Measurements from ENCODE around the gene RAB30. TPM values are rescaled to one million over a fixed set of nuclear protein-coding genes. Genes with fewer than 3 reads are reported as not detected.

The RAB30 gene
- total RNA-seq, 4 donors from 2014 or later, result 18.7 to 36.6 (median 27.5) TPM

DNA sequence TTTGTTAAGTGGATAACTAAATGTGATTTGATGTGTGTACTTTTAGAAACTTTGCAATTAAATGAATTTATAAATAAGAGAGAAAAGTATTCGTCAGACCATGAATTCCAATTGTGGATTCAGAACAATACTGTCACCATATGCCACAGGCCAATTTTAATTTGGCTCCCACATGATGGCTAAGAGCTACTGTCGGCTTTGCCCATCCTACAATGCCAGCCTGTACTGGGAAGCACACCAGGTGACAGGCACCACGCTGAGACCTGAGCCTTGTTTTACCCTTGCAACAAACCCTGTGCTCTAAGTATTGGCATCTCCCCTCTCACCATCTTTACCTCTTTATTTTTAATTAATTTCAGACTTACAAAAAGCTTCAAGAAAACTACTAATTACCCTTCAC lies 14.0 kb downstream of the RAB30 start:
- WGBS, 2 donors (ENCODE audit: low coverage in 1 of 2), result 92 to 100% methylated on average over 1 to 3 of the region's 3 CpGs
- TF ChIP-seq POLR2AphosphoS5 (IDR thresholded peaks at IDR 0.05) (no peak), POLR2A (IDR thresholded peaks at IDR 0.05) (no peak), CTCF (IDR thresholded peaks at IDR 0.05) (no peak), EP300 (IDR thresholded peaks at IDR 0.05) (no peak)
- Histone ChIP-seq H3K4me3 (no peak overlapping the region), H3K4me1 (peaks cover 3 to 35% (median 5%) of the 10 kb centered on the region in 3 donors), H3K36me3 (no peaks in the 10 kb centered on the region), H3K27ac (no peak overlapping the region), H3K9me3 (no peaks in the 10 kb centered on the region), H3K27me3 (no peaks in the 10 kb centered on the region)
- no peak for ATAC-seq

GRCh38 chr11:83056611-83057010 lies 15.1 kb downstream of the RAB30 start:
- WGBS, 2 donors (ENCODE audit: low coverage in 1 of 2), result 52 to 54% methylated on average over 1 of the region's 1 CpG

DNA sequence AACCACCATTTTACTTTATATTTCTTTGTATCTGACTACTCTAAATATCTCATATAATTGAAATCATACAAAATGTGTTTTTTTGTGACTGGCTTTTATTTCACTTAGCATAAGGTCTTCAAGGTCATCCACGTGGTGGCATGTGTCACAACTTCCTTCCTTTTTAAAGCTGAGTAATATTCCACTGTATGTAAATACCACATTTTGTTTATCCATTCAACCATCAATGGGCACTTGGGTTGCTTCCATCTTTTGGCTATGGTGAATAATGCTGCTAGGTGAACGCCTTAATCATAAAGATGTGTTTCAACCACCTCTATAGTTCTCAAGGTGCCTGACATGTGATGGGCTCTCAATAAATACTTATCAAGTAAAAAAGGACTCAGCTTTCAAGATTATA lies 15.5 kb downstream of the RAB30 start:
- H3K27ac ChIP-seq, result no peak overlapping the region
- H3K9me3 ChIP-seq, result no peaks in the 10 kb centered on the region
- TF ChIP-seq CTCF (IDR thresholded peaks at IDR 0.05) (no peak), EP300 (IDR thresholded peaks at IDR 0.05) (no peak), POLR2A (IDR thresholded peaks at IDR 0.05) (no peak), POLR2AphosphoS5 (IDR thresholded peaks at IDR 0.05) (no peak)
- no peaks in the 10 kb centered on the region for H3K36me3 ChIP-seq
- no peak for ATAC-seq
- peaks cover 11 to 46% (median 11%) of the 10 kb centered on the region in 3 donors for H3K4me1 ChIP-seq
- no peak overlapping the region for H3K4me3 ChIP-seq
- 73 to 83% methylated on average over 2 of the region's 2 CpGs for WGBS, 2 donors (ENCODE audit: low coverage in 1 of 2)
- H3K27me3 ChIP-seq, result no peaks in the 10 kb centered on the region

More at GRCh38 chr11:83056611-83057010, 15.1 kb downstream of the RAB30 start:
- no peaks in the 10 kb centered on the region for H3K36me3 ChIP-seq
- H3K9me3 ChIP-seq, result no peaks in the 10 kb centered on the region
- H3K4me3 ChIP-seq, result no peak overlapping the region
- no peak for ATAC-seq
- H3K27me3 ChIP-seq, result no peaks in the 10 kb centered on the region
- no peak for TF ChIP-seq CTCF (IDR thresholded peaks at IDR 0.05)
- TF ChIP-seq EP300 (IDR thresholded peaks at IDR 0.05), result no peak
- TF ChIP-seq POLR2AphosphoS5 (IDR thresholded peaks at IDR 0.05), result no peak
- TF ChIP-seq POLR2A (IDR thresholded peaks at IDR 0.05), result no peak
- no peak overlapping the region for H3K27ac ChIP-seq
- peaks cover 11 to 42% (median 11%) of the 10 kb centered on the region in 3 donors for H3K4me1 ChIP-seq

DNA sequence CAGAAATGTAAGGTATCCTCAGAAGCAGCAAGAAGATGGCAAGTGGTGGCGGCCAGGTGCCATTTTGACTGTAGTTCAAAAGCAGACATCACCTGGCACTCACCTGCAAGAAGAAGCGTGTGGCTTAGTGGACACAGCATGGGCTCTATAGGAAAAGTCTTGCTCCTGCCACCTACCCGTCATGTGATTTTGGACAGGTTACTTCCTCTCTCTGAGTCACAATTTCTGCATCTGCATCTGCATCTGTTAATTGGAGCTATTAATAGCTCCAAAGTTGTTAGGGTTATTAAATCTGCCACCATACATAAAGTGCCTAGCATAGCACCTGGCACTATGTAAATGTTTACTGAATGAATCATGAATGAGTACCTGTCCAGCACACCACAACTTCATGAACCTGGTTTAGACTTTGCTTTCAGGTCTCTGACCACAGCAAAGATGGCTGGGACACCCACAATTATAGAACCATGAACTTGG lies 16.8 kb downstream of the RAB30 start:
- no peaks in the 10 kb centered on the region for H3K27me3 ChIP-seq
- H3K4me1 ChIP-seq, result peaks cover 11 to 46% (median 11%) of the 10 kb centered on the region in 3 donors
- H3K9me3 ChIP-seq, result no peaks in the 10 kb centered on the region
- H3K27ac ChIP-seq, result no peak overlapping the region
- H3K4me3 ChIP-seq, result no peak overlapping the region
- TF ChIP-seq CTCF (IDR thresholded peaks at IDR 0.05), result no peak
- no peak for TF ChIP-seq POLR2A (IDR thresholded peaks at IDR 0.05)
- no peak for TF ChIP-seq POLR2AphosphoS5 (IDR thresholded peaks at IDR 0.05)
- no peak for TF ChIP-seq EP300 (IDR thresholded peaks at IDR 0.05)
- no peaks in the 10 kb centered on the region for H3K36me3 ChIP-seq
- no peak for ATAC-seq
- WGBS, 2 donors (ENCODE audit: low coverage in 1 of 2), result 96 to 100% methylated on average over 1 to 3 of the region's 3 CpGs

GRCh38 chr11:83054001-83054400 lies 17.7 kb downstream of the RAB30 start:
- Histone ChIP-seq H3K27ac (no peak overlapping the region), H3K36me3 (no peaks in the 10 kb centered on the region), H3K4me3 (no peak overlapping the region), H3K27me3 (no peaks in the 10 kb centered on the region), H3K4me1 (peaks cover 11 to 47% (median 11%) of the 10 kb centered on the region in 3 donors), H3K9me3 (no peaks in the 10 kb centered on the region)
- WGBS, 2 donors (ENCODE audit: low coverage in 1 of 2), result 91 to 95% methylated on average over 1 to 2 of the region's 2 CpGs
- ATAC-seq, result no peak
- TF ChIP-seq POLR2AphosphoS5 (IDR thresholded peaks at IDR 0.05), result no peak
- TF ChIP-seq POLR2A (IDR thresholded peaks at IDR 0.05), result no peak
- TF ChIP-seq EP300 (IDR thresholded peaks at IDR 0.05), result no peak
- TF ChIP-seq CTCF (IDR thresholded peaks at IDR 0.05), result no peak

Data from gastroesophageal sphincter (tissue), 4 donors.